ENCODE data around the gene PLEKHG7.
"Not testable (repeated sequence)": the region's sequence is repeated elsewhere in the genome, so short reads cannot be mapped to it uniquely, and the experiment has no call there.

Gene PLEKHG7

GRCh38 chr12:92717202-92717601 lies 14.4 kb downstream of the PLEKHG7 start:
- no peak for DNase-seq

- no peak for DNase-seq
Observed at GRCh38 chr12:92718483-92718990, 15.7 kb downstream of the PLEKHG7 start.

GRCh38 chr12:92719674-92720073 lies 16.9 kb downstream of the PLEKHG7 start:
- no peak for DNase-seq

GRCh38 chr12:92721130-92721529 lies 18.3 kb downstream of the PLEKHG7 start:
- no peak for DNase-seq

GRCh38 chr12:92721656-92722055 lies 18.9 kb downstream of the PLEKHG7 start:
- no peak for DNase-seq

- no peak for DNase-seq
Observed at GRCh38 chr12:92722897-92723296, 20.1 kb downstream of the PLEKHG7 start.

GRCh38 chr12:92726850-92727249 lies 24.1 kb downstream of the PLEKHG7 start:
- no peak for DNase-seq

GRCh38 chr12:92729773-92730305 lies 27.1 kb downstream of the PLEKHG7 start:
- DNase-seq = no peak

- no peak for DNase-seq
Observed at GRCh38 chr12:92730758-92731157, 28.0 kb downstream of the PLEKHG7 start.

- DNase-seq = no peak
Observed at GRCh38 chr12:92732216-92732615, 29.4 kb downstream of the PLEKHG7 start.

GRCh38 chr12:92732716-92733115 lies 29.9 kb downstream of the PLEKHG7 start:
- DNase-seq = no peak

- no peak for DNase-seq
Observed at GRCh38 chr12:92733181-92733580, 30.4 kb downstream of the PLEKHG7 start.

GRCh38 chr12:92733661-92734060 lies 30.9 kb downstream of the PLEKHG7 start:
- DNase-seq = no peak

- no peak for DNase-seq
Observed at GRCh38 chr12:92735131-92735721, 32.4 kb downstream of the PLEKHG7 start.

GRCh38 chr12:92736605-92737004 lies 33.8 kb downstream of the PLEKHG7 start:
- DNase-seq = no peak

- DNase-seq = no peak
Observed at GRCh38 chr12:92737855-92738850, 35.4 kb downstream of the PLEKHG7 start.

GRCh38 chr12:92739113-92739512 lies 36.3 kb downstream of the PLEKHG7 start:
- no peak for DNase-seq

GRCh38 chr12:92740411-92740810 lies 37.6 kb downstream of the PLEKHG7 start:
- DNase-seq = no peak

- no peak for DNase-seq
Observed at GRCh38 chr12:92743026-92743425, 40.2 kb downstream of the PLEKHG7 start.

GRCh38 chr12:92745856-92746550 lies 43.2 kb downstream of the PLEKHG7 start:
- no peak for DNase-seq

GRCh38 chr12:92747151-92747550 lies 44.4 kb downstream of the PLEKHG7 start:
- DNase-seq = no peak

GRCh38 chr12:92749691-92750090 lies 46.9 kb downstream of the PLEKHG7 start:
- DNase-seq = not testable (repeated sequence)

Data from RPMI8226 (cell line).